Smooth muscle cell of trachea (primary cell): Measurements from ENCODE around the gene TAS2R7. TPM values are rescaled to one million over a fixed set of nuclear protein-coding genes. Genes with fewer than 3 reads are reported as not detected.

Experiments used
- total RNA-seq: library from RNA; depleted of rRNA; stranded (reverse); fragments of >200 nt; gene quantifications from 2 replicates; pipeline ENCODE4 v1.2.1, GENCODE V29; 2014

Gene TAS2R7
- not detected in 2 replicates for total RNA-seq

GRCh38 chr12:10802587-10802986 is at the start of gene TAS2R7:
TSS of gene TAS2R7 (minus strand) at chr12:10802627. CDS start at chr12:10802570, 57 bp downstream.

GRCh38 chr12:10849425-10849878 is 47.0 kb upstream of the TAS2R7 start, which contains the start of gene PRR4:
TSS of gene PRR4 (minus strand) at chr12:10849475. CDS start at chr12:10849437, 38 bp downstream.

GRCh38 chr12:10826258-10826657 is 23.8 kb upstream of the TAS2R7 start, which contains the start of gene TAS2R10:
TSS of gene TAS2R10 (minus strand) at chr12:10826358. CDS start at chr12:10826269, 89 bp downstream.

GRCh38 chr12:10810068-10810467 is 7.6 kb upstream of the TAS2R7 start, which contains the start of gene TAS2R9:
TSS of gene TAS2R9 (minus strand) at chr12:10810168. CDS start at chr12:10810075, 93 bp downstream.

GRCh38 chr12:10807186-10807585 is 4.8 kb upstream of the TAS2R7 start, which contains the start of gene TAS2R8:
TSS of gene TAS2R8 (minus strand) at chr12:10807286. CDS start at chr12:10806980, 306 bp downstream.

Other genes starting within 250 kb of the TAS2R7 start
- 8.1 and 25.7 TPM in 2 replicates for gene MAGOHB, start 189.0 kb downstream of the TAS2R7 start, total RNA-seq
- 0.50 TPM in 1 of 2 replicates, not detected in the other for gene STYK1, start 128.6 kb downstream of the TAS2R7 start, total RNA-seq
- gene YBX3, start 79.3 kb downstream of the TAS2R7 start, total RNA-seq = 80.9 and 140 TPM in 2 replicates
- gene TAS2R8, start 4.7 kb upstream of the TAS2R7 start, total RNA-seq = 0.29 TPM in 1 of 2 replicates, not detected in the other
- gene TAS2R9, start 7.5 kb upstream of the TAS2R7 start, total RNA-seq = not detected in 2 replicates
- gene TAS2R10, start 23.7 kb upstream of the TAS2R7 start, total RNA-seq = 0.99 and 1.6 TPM in 2 replicates
- gene PRR4, start 46.8 kb upstream of the TAS2R7 start, total RNA-seq = 0.73 and 3.0 TPM in 2 replicates
- gene PRH1, start 81.6 kb upstream of the TAS2R7 start, total RNA-seq = 10.8 and 25.5 TPM in 2 replicates
- gene TAS2R13, start 106.9 kb upstream of the TAS2R7 start, total RNA-seq = 1.3 and 4.7 TPM in 2 replicates
- not detected in 2 replicates for gene PRH2, start 126.6 kb upstream of the TAS2R7 start, total RNA-seq
- 2.3 and 4.1 TPM in 2 replicates for gene TAS2R14, start 136.6 kb upstream of the TAS2R7 start, total RNA-seq
- 2.3 and 6.8 TPM in 2 replicates for gene TAS2R50, start 184.3 kb upstream of the TAS2R7 start, total RNA-seq
- 2.8 and 5.1 TPM in 2 replicates for gene TAS2R20, start 195.7 kb upstream of the TAS2R7 start, total RNA-seq
- 4.5 and 9.6 TPM in 2 replicates for gene TAS2R19, start 220.0 kb upstream of the TAS2R7 start, total RNA-seq
- gene TAS2R31, start 228.8 kb upstream of the TAS2R7 start, total RNA-seq = 5.1 and 9.2 TPM in 2 replicates